Fibroblast of lung (primary cell): ENCODE results near the gene AIPL1.

Experiments used
- EZH2 ChIP-seq: IDR thresholded peaks from 2 replicates; pipeline ENCODE4 v1.5.1; 2012; ENCODE audit warnings: low read length, control low read depth, mild to moderate bottlenecking; ENCODE audit errors: missing control alignments
- TF ChIP-seq, protein P1 (sequence below), 2 donors: IDR thresholded peaks in 1 of 2; conservative IDR thresholded peaks in 1 of 2; 1 replicate in 1 of 2; 2 replicates in 1 of 2; pipeline ENCODE4 v1.5.1; 2011 to 2012; ENCODE audit warnings: low read length in 2 of 2, control low read depth in 1 of 2, inconsistent platforms in 1 of 2, low read depth in 1 of 2, mild to moderate bottlenecking in 1 of 2

DNA sequence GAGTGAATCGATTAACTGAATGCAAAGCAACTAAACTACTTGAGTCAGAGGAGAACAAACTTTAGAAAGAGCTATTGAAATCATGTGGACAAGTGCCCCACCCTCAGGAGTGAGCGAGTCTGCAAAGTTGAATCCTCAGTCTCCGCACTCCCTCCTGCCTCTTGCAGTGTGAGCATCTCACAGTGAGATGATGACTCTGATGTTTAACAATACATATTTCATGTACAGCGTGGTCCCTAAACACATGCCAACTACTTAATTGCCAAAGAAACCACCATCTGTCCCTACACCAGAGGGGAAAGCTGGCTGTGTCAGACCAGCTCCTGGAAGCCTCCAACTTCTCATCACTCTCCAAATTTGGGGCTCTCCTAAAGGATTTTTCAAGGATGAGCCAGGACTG lies 40.5 kb upstream of the AIPL1 start:
- TF ChIP-seq, protein P1, sequence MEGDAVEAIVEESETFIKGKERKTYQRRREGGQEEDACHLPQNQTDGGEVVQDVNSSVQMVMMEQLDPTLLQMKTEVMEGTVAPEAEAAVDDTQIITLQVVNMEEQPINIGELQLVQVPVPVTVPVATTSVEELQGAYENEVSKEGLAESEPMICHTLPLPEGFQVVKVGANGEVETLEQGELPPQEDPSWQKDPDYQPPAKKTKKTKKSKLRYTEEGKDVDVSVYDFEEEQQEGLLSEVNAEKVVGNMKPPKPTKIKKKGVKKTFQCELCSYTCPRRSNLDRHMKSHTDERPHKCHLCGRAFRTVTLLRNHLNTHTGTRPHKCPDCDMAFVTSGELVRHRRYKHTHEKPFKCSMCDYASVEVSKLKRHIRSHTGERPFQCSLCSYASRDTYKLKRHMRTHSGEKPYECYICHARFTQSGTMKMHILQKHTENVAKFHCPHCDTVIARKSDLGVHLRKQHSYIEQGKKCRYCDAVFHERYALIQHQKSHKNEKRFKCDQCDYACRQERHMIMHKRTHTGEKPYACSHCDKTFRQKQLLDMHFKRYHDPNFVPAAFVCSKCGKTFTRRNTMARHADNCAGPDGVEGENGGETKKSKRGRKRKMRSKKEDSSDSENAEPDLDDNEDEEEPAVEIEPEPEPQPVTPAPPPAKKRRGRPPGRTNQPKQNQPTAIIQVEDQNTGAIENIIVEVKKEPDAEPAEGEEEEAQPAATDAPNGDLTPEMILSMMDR (conservative IDR thresholded peaks at IDR 0.05 in 1 of 2, IDR thresholded peaks at IDR 0.05 in 1 of 2; ENCODE audit: low read depth in 1 of 2, low read length in 2 of 2) = no peak
- no peak for TF ChIP-seq EZH2
